PC-3 (cell line): Measurements from ENCODE around the gene PARP12. TPM values are rescaled to one million over a fixed set of nuclear protein-coding genes. Genes with fewer than 3 reads are reported as not detected.

Experiments used
- ATAC-seq: fragments of 200-7000 bp; cut with Tn5 transposase; 2 replicates; pipeline ENCODE4 v1.9.1; 2020; ENCODE audit warnings: mild to moderate bottlenecking, moderate library complexity
- BruUV-seq: library from RNA; stranded (reverse); fragments of 400-500 nt; replicated peaks from 2 replicates; lab custom pipeline; 2021; lab: Mats Ljungman, UMichigan
- CTCF ChIA-PET: fragments of 300-600 bp; sonication (Branson Sonifier 250); formaldehyde crosslinking; loops from one replicate; lab custom pipeline; 2022; ENCODE audit warnings: antibody characterized with exemption; lab: Charles Lee
- POLR2A ChIA-PET: fragments of 300-600 bp; sonication (Branson Sonifier 250); formaldehyde crosslinking; loops from one replicate; lab custom pipeline; 2022; ENCODE audit warnings: antibody characterized with exemption; ENCODE audit not compliant: unreplicated experiment; lab: Charles Lee
- DNase-seq: peaks from one replicate; pipeline ENCODE4 v3.0.0-alpha.2; 2015
- H2AFZ ChIP-seq: fragments of 300-600 bp; sonication (generic); 2 replicates; pipeline ENCODE4 v1.6.0; 2016; ENCODE audit warnings: antibody characterized with exemption, low read length
- H3F3A ChIP-seq: fragments of 300-600 bp; sonication (generic); one replicate; pipeline ENCODE4 v1.6.0; 2017; ENCODE audit warnings: antibody characterized with exemption, low read length, control low read depth, mild to moderate bottlenecking; ENCODE audit not compliant: unreplicated experiment
- H3K27ac ChIP-seq: fragments of 300-600 bp; sonication (generic); 2 replicates; pipeline ENCODE4 v1.5.1; 2016; ENCODE audit warnings: mild to moderate bottlenecking, low read length
- H3K27me3 ChIP-seq: fragments of 300-600 bp; sonication (generic); 2 replicates; pipeline ENCODE4 v1.6.1; 2016; ENCODE audit warnings: low read length, mixed read lengths
- H3K36me3 ChIP-seq: fragments of 300-600 bp; sonication (generic); 2 replicates; pipeline ENCODE4 v1.6.1; 2016; ENCODE audit warnings: low read depth, mixed run types, low read length, mixed read lengths
- H3K4me1 ChIP-seq: fragments of 300-600 bp; sonication (generic); 2 replicates; pipeline ENCODE4 v1.5.1; 2016; ENCODE audit warnings: low read length; ENCODE audit not compliant: insufficient read depth
- H3K4me2 ChIP-seq: fragments of 300-600 bp; sonication (generic); 2 replicates; pipeline ENCODE4 v1.6.0; 2016; ENCODE audit warnings: low read length
- H3K4me3 ChIP-seq: fragments of 300-600 bp; sonication (generic); 2 replicates; pipeline ENCODE4 v1.5.1; 2016; ENCODE audit warnings: mild to moderate bottlenecking, low read length, mixed read lengths
- H3K79me2 ChIP-seq: fragments of 300-600 bp; sonication (generic); 2 replicates; pipeline ENCODE4 v1.6.1; 2017; ENCODE audit warnings: low read length, mixed read lengths
- H3K9ac ChIP-seq: fragments of 300-600 bp; sonication (generic); 2 replicates; pipeline ENCODE4 v1.6.0; 2016; ENCODE audit warnings: mild to moderate bottlenecking, low read length
- H3K9me2 ChIP-seq: fragments of 300-600 bp; sonication (generic); replicated peaks from 2 replicates; pipeline ENCODE4 v1.6.1; 2016; ENCODE audit warnings: mixed run types, low read length, mixed read lengths
- H3K9me3 ChIP-seq: fragments of 300-600 bp; sonication (generic); 2 replicates; pipeline ENCODE4 v1.6.1; 2016; ENCODE audit warnings: low read length, mixed read lengths
- H4K20me1 ChIP-seq: fragments of 300-600 bp; sonication (generic); 2 replicates; pipeline ENCODE4 v1.6.1; 2016; ENCODE audit warnings: low read length, mixed read lengths
- EZH2 ChIP-seq: fragments of 300-600 bp; sonication (generic); IDR thresholded peaks from one replicate; pipeline ENCODE4 v1.6.1; 2017; ENCODE audit warnings: antibody characterized with exemption, mild to moderate bottlenecking, low read length; ENCODE audit not compliant: unreplicated experiment
- EZH2phosphoT487 ChIP-seq: fragments of 300-600 bp; sonication (generic); IDR thresholded peaks from 2 replicates; pipeline ENCODE4 v1.6.1; 2018; ENCODE audit warnings: mild to moderate bottlenecking, antibody characterized with exemption, low read length, borderline replicate concordance
- intact Hi-C: fragments of 100-400 bp; cut with micrococcal nuclease; formaldehyde crosslinking; loops from 2 replicates; pipeline ENCODE4 v1.9.0; 2023
- total RNA-seq: library from RNA; depleted of rRNA; stranded (reverse); fragments of >200 nt; gene quantifications from 2 replicates; pipeline ENCODE4 v1.2.3, GENCODE V29; 2014
- TF ChIP-seq, protein P1 (sequence below): fragments of 300-600 bp; sonication (generic); conservative IDR thresholded peaks from 2 replicates; pipeline ENCODE4 v1.5.1; 2017; ENCODE audit warnings: antibody characterized with exemption, low read depth, mild to moderate bottlenecking, low read length

PARP12 gene
- total RNA-seq, 1 experiment from 2014 or later, result 28.1 TPM

DNA sequence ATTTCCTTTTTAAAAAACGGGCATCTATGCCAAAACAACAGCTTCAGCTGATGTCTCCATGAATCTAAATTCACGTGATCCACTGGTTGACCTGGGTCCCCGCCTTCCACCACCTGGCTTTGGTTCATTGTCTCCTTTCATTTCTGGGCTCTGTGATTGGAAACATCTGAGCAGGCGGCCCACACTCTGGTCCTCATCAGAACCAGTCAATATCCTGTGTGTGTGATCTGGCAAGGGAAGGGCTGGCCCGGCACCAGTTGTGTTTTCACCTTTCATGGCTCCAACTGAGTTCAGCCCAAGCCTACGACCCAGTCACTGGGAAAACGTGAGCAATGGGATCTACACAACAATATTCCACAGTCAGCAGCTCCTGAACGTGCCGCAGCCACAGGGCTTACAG, 46.2 kb downstream of the PARP12 start:
- CTCF ChIA-PET, result no interaction called here
- Histone ChIP-seq H3K36me3 (no peaks in the 10 kb centered on the region), H3K9me2 (no peaks in the 10 kb centered on the region), H3K4me3 (no peak overlapping the region), H3K27ac (no peak overlapping the region), H3K4me1 (no peaks in the 10 kb centered on the region), H3F3A (no peaks in the 10 kb centered on the region), H2AFZ (no peak overlapping the region), H3K4me2 (no peak overlapping the region), H3K27me3 (no peaks in the 10 kb centered on the region), H3K9me3 (no peaks in the 10 kb centered on the region), H4K20me1 (no peaks in the 10 kb centered on the region), H3K79me2 (no peaks in the 10 kb centered on the region), H3K9ac (no peak overlapping the region)
- no peak for ATAC-seq
- POLR2A ChIA-PET, result no interaction called here
- BruUV-seq, result no TSS peak
- TF ChIP-seq EZH2, result no peak
- TF ChIP-seq, protein P1, sequence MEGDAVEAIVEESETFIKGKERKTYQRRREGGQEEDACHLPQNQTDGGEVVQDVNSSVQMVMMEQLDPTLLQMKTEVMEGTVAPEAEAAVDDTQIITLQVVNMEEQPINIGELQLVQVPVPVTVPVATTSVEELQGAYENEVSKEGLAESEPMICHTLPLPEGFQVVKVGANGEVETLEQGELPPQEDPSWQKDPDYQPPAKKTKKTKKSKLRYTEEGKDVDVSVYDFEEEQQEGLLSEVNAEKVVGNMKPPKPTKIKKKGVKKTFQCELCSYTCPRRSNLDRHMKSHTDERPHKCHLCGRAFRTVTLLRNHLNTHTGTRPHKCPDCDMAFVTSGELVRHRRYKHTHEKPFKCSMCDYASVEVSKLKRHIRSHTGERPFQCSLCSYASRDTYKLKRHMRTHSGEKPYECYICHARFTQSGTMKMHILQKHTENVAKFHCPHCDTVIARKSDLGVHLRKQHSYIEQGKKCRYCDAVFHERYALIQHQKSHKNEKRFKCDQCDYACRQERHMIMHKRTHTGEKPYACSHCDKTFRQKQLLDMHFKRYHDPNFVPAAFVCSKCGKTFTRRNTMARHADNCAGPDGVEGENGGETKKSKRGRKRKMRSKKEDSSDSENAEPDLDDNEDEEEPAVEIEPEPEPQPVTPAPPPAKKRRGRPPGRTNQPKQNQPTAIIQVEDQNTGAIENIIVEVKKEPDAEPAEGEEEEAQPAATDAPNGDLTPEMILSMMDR, result no peak
- TF ChIP-seq EZH2phosphoT487, result no peak
- no peak for DNase-seq
- intact Hi-C loops, result no loop called here

DNA sequence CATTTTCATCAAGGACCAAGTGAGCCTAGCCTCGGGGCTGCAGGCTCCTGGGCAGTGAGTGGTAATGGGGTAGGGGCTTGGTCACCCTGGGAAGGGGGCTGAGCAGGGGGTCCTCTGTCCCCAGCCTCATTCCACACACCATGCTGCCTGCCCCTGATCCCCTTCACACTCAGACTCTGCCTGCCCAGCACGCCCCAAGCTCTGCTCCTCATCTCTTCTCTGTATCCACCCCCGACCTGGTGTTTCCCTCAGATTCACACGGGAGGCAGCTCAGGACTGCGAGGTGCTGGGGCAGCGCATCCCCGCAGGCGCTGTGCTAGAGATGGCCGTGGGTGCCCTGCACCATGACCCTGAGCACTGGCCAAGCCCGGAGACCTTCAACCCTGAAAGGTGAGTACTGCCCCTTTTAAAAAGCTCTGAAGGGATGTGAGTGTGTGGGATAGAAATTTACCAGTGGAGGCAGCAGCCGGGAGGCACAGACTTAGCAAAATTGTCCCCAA, 47.2 kb downstream of the PARP12 start:
- TF ChIP-seq EZH2 (no peak), EZH2phosphoT487 (no peak)
- TF ChIP-seq, protein P1, result no peak
- ATAC-seq (no peak), DNase-seq (no peak)
- H3K36me3 ChIP-seq, result no peaks in the 10 kb centered on the region
- H2AFZ ChIP-seq, result no peak overlapping the region
- H3K9ac ChIP-seq, result no peak overlapping the region
- no peak overlapping the region for H3K4me3 ChIP-seq
- H3K27ac ChIP-seq, result no peak overlapping the region
- CTCF ChIA-PET, result no interaction called here
- H3K9me2 ChIP-seq, result no peaks in the 10 kb centered on the region
- intact Hi-C loops, result no loop called here
- no peak overlapping the region for H3K4me2 ChIP-seq
- POLR2A ChIA-PET, result no interaction called here
- no peaks in the 10 kb centered on the region for H3K4me1 ChIP-seq
- no peaks in the 10 kb centered on the region for H3K27me3 ChIP-seq
- BruUV-seq, result no TSS peak
- no peaks in the 10 kb centered on the region for H3K9me3 ChIP-seq
- no peaks in the 10 kb centered on the region for H3K79me2 ChIP-seq
- H3F3A ChIP-seq, result no peaks in the 10 kb centered on the region
- H4K20me1 ChIP-seq, result no peaks in the 10 kb centered on the region

DNA sequence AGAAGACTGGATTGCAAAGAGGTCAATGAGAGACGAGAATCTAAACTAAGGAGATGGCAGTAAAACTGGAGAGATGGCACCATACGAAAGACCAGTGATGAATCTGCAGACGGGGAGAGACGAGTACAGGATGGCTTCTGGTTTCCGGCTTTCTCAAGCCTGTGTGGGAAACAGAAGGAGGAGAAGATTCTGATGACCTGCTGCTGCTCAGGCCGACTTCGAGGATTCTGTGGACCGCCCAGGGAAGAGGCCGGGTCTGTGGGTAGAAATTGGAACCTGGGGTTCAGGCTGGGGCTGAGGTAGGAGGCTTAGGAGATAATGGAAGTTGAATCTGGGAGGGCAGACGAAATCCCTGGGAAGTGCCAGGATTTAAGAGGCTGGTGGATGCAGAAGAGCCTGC, 48.6 kb downstream of the PARP12 start:
- POLR2A ChIA-PET, result no interaction called here
- BruUV-seq, result no TSS peak
- TF ChIP-seq EZH2phosphoT487 (no peak), EZH2 (no peak)
- TF ChIP-seq, protein P1, result no peak

More for the DNA sequence above, 48.6 kb downstream of the PARP12 start:
- ATAC-seq, result no peak
- no peak for DNase-seq
- Histone ChIP-seq H3K27me3 (no peaks in the 10 kb centered on the region), H3K9ac (no peak overlapping the region), H3K36me3 (no peaks in the 10 kb centered on the region), H3F3A (no peaks in the 10 kb centered on the region), H2AFZ (no peak overlapping the region), H4K20me1 (no peaks in the 10 kb centered on the region), H3K9me2 (no peaks in the 10 kb centered on the region), H3K4me2 (no peak overlapping the region), H3K9me3 (no peaks in the 10 kb centered on the region), H3K27ac (no peak overlapping the region), H3K4me3 (no peak overlapping the region), H3K4me1 (no peaks in the 10 kb centered on the region), H3K79me2 (no peaks in the 10 kb centered on the region)
- intact Hi-C loops, result no loop called here
- CTCF ChIA-PET, result no interaction called here
